ENCODE results near the gene TFF1. TPM values are rescaled to one million over a fixed set of nuclear protein-coding genes. Genes with fewer than 3 reads are reported as not detected.
A peak's percentile ranks its signal among the peaks of the same experiment; 100 is the strongest.

Gene TFF1
- total RNA-seq, 3 donors from 2014 or later (not counting 1 experiment from before 2014, with no cell fraction given) = not detected

GRCh38 chr21:42397746-42398394, 31.5 kb upstream of the TFF1 start:
- Histone ChIP-seq H3K4me1 (ENCODE audit: control insufficient read depth, insufficient read depth, low read length) (peaks cover 3% of the 10 kb centered on the region), H3K4me3 (ENCODE audit: low read length) (no peak overlapping the region), H3K27me3 (ENCODE audit: control insufficient read depth, insufficient read depth, low read length) (no peaks in the 10 kb centered on the region), H3K27ac (ENCODE audit: low read length) (no peak overlapping the region), H3K9me3 (ENCODE audit: control insufficient read depth, insufficient read depth, low read length) (no peaks in the 10 kb centered on the region), H3K36me3 (ENCODE audit: control insufficient read depth, insufficient read depth, low read length) (no peaks in the 10 kb centered on the region)
- H3K27ac Mint-ChIP-seq = no peak overlapping the region
- 85% methylated on average over 14 of the region's 14 CpGs for WGBS (ENCODE audit: insufficient coverage)
- peaks cover 6% of the 10 kb centered on the region for H3K36me3 Mint-ChIP-seq
- TF ChIP-seq, protein P1, sequence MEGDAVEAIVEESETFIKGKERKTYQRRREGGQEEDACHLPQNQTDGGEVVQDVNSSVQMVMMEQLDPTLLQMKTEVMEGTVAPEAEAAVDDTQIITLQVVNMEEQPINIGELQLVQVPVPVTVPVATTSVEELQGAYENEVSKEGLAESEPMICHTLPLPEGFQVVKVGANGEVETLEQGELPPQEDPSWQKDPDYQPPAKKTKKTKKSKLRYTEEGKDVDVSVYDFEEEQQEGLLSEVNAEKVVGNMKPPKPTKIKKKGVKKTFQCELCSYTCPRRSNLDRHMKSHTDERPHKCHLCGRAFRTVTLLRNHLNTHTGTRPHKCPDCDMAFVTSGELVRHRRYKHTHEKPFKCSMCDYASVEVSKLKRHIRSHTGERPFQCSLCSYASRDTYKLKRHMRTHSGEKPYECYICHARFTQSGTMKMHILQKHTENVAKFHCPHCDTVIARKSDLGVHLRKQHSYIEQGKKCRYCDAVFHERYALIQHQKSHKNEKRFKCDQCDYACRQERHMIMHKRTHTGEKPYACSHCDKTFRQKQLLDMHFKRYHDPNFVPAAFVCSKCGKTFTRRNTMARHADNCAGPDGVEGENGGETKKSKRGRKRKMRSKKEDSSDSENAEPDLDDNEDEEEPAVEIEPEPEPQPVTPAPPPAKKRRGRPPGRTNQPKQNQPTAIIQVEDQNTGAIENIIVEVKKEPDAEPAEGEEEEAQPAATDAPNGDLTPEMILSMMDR (IDR thresholded peaks at IDR 0.05) = no peak
- peaks cover 3 to 5% of the 10 kb centered on the region in 2 donors for H3K9me3 Mint-ChIP-seq
- ATAC-seq = no peak
- H3K4me3 Mint-ChIP-seq = no peak overlapping the region
- intact Hi-C loops (cut with micrococcal nuclease) = no loop called here
- peak in 1 of 2 donors; percentile 48 for DNase-seq
- H3K4me1 Mint-ChIP-seq = no peaks in the 10 kb centered on the region
- H3K27me3 Mint-ChIP-seq (ENCODE audit: low read depth in 2 of 2) = peaks cover 26 to 41% of the 10 kb centered on the region in 2 donors

GRCh38 chr21:42396799-42397745, 30.7 kb upstream of the TFF1 start:
- Histone ChIP-seq H3K9me3 (ENCODE audit: control insufficient read depth, insufficient read depth, low read length) (no peaks in the 10 kb centered on the region), H3K27ac (ENCODE audit: low read length) (no peak overlapping the region), H3K36me3 (ENCODE audit: control insufficient read depth, insufficient read depth, low read length) (no peaks in the 10 kb centered on the region), H3K27me3 (ENCODE audit: control insufficient read depth, insufficient read depth, low read length) (no peaks in the 10 kb centered on the region), H3K4me1 (ENCODE audit: control insufficient read depth, insufficient read depth, low read length) (peaks cover 5% of the 10 kb centered on the region), H3K4me3 (ENCODE audit: low read length) (no peak overlapping the region)
- WGBS (ENCODE audit: insufficient coverage) = 87% methylated on average over 19 of the region's 19 CpGs
- Mint-ChIP-seq H3K9me3 (peaks cover 3 to 5% of the 10 kb centered on the region in 2 donors), H3K27ac (no peak overlapping the region), H3K4me1 (no peaks in the 10 kb centered on the region), H3K36me3 (peaks cover 6% of the 10 kb centered on the region), H3K4me3 (no peak overlapping the region), H3K27me3 (ENCODE audit: low read depth in 2 of 2) (peaks cover 25 to 43% of the 10 kb centered on the region in 2 donors)
- intact Hi-C loops (cut with micrococcal nuclease) = no loop called here
- no peak for DNase-seq
- TF ChIP-seq, protein P1 (IDR thresholded peaks at IDR 0.05) = no peak
- ATAC-seq = no peak

- Histone ChIP-seq H3K27me3 (ENCODE audit: control insufficient read depth, insufficient read depth, low read length) (no peaks in the 10 kb centered on the region), H3K4me3 (ENCODE audit: low read length) (no peak within 1 kb of the TSS), H3K36me3 (ENCODE audit: control insufficient read depth, insufficient read depth, low read length) (no peaks in the 10 kb centered on the region), H3K4me1 (ENCODE audit: control insufficient read depth, insufficient read depth, low read length) (peaks cover 5% of the 10 kb centered on the region), H3K27ac (ENCODE audit: low read length) (no peak within 1 kb of the TSS), H3K9me3 (ENCODE audit: control insufficient read depth, insufficient read depth, low read length) (no peaks in the 10 kb centered on the region)
- DNase-seq = no peak
- no peaks in the 10 kb centered on the region for H3K36me3 Mint-ChIP-seq
- peaks cover 23 to 43% of the 10 kb centered on the region in 2 donors for H3K27me3 Mint-ChIP-seq (ENCODE audit: low read depth in 2 of 2)
- intact Hi-C loops (cut with micrococcal nuclease) = no loop called here
- H3K9me3 Mint-ChIP-seq = no peaks in the 10 kb centered on the region
- no peak for ATAC-seq
- TF ChIP-seq, protein P1 (IDR thresholded peaks at IDR 0.05) = no peak
- 86% methylated on average over 17 of the region's 17 CpGs for WGBS (ENCODE audit: insufficient coverage)
- H3K27ac Mint-ChIP-seq = no peak within 1 kb of the TSS
- no peaks in the 10 kb centered on the region for H3K4me1 Mint-ChIP-seq
- H3K4me3 Mint-ChIP-seq = no peak within 1 kb of the TSS
Observed at GRCh38 chr21:42395905-42396651, 29.7 kb upstream of the TFF1 start, which contains the start of gene TMPRSS3. TMPRSS3 (minus strand) TSS chr21:42396052; CDS start chr21:42395417, 635 bp downstream.
